HG02981 (cell line): ENCODE measurements around the gene NOS1AP.
"Not testable (repeated sequence)": the region's sequence is repeated elsewhere in the genome, so short reads cannot be mapped to it uniquely, and the experiment has no call there.

Experiments used
- ATAC-seq: cut with Tn5 transposase; IDR thresholded peaks from one replicate; pipeline ENCODE4 v1.9.1; 2021; ENCODE audit warnings: mild to moderate bottlenecking, moderate library complexity; ENCODE audit not compliant: unreplicated experiment

Gene NOS1AP

DNA sequence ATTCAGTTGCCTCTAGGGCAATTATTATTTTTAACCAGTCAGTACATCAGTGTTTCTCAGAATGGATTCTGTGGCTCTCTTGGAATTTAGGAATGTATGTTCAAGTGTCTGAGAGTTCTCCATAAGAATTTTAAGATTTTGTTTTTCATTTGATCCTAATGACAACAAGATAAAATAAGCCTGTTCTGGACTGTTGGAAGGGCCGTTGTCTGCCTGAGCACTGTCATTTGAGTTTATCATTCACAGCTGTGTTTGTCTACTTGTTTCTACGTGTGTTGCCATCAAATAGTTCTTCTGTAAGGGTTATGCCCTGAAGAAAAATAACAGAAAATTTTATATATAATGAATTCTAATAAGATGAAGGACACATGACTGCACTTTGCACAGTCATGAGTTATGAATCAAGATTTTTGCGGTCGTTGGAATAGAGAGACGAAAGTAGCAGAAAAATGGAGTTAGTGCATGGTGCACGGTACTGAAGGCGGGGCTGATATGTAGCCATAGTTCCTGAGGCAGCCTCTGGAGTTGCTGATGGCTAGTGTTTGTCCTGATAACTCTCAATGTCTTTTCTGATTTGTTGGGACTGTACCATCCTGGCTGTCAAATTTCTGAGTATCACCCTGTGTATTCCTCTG, 92.5 kb downstream of the NOS1AP start:
- ATAC-seq: no peak

DNA sequence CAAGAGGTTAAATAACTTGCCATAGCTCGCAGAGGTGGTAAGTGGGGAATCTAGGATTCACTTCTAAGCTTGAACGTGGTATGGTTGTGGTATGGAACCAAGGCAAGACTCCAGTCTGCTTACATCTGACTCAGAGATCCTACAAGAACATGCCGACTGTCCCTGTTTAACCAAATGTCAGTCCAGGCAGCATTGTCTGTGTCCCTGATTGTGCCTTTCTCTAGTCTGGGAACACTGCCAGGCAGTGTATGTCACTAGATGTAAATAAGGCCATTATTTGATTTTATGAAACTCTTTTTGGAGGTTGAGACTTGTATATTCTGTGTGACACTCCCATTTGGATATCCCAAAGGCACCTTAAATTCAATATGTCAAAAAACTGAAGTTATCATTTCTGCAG, 96.0 kb downstream of the NOS1AP start:
- no peak for ATAC-seq

DNA sequence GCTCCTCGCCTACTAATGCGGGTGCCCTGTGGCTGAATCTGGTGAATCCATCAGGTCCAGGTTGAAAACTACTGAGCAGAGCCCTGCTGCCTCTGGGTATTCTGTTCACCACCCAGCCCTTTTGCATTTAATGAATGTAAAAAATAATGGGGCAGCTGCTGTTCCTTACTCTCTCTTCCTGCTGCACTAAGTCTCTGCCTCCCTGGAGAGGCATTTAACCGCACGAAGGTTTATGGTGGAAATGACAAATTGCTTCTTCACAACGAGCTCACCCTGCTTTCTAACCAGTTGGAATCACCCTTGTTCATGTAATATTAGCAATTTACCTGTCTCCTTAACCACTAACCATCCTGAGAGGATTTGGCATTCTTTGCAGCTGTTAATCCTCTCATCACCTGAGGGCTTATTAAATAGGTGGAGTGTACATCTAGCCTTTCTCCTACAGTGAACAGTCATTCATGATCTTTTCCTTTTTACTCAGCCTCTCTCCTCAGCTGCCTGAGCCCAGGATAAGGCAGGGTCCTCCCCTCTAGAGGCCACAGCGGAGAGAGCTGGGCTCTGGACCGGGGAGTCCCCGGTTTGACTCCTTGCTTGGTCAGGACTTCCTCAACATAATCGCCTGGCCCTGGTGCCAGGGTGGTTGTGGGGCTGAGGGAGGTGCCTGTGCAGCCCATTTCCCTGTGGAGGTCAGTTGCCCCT, 97.6 kb downstream of the NOS1AP start:
- no peak for ATAC-seq

GRCh38 chr1:162168261-162168660, 98.8 kb downstream of the NOS1AP start:
- ATAC-seq: no peak

DNA sequence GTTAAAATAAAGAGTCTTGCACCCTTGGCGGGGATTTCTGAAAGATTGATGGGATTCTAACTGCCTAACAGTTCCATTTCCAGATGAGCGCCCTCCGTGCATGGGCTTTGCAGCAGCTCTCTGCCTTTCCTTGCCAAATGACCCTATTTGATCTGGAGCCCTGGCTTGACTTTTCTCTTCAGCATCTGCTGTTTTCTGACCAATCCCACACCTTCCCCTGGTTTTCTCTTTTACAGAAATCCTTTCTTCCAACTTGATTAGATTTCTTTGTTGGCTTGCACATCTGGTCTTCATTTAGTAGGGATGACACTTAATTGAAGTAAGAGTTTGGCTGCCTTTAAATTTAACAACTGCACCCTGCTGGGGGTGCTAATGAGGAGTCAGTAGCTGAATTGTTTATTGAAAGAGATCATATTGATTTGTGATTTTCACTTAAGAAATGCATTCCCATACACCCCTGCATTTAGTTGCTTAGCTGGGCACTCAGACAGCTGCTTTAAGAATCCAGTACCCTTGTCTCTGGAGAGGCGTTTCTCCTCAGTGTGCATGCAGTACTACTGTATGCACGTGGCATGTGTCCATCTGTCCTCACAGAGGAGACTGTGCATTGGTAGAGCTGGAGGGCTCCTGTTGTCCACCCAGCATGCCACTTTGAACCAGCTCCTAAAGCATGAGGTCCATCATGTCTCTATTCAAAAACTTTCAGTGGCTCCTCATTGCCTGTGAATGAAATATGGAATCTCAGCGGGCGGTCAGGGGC, 99.7 kb downstream of the NOS1AP start:
- ATAC-seq: no peak

GRCh38 chr1:162171111-162171510, 101.6 kb downstream of the NOS1AP start:
- ATAC-seq: no peak

DNA sequence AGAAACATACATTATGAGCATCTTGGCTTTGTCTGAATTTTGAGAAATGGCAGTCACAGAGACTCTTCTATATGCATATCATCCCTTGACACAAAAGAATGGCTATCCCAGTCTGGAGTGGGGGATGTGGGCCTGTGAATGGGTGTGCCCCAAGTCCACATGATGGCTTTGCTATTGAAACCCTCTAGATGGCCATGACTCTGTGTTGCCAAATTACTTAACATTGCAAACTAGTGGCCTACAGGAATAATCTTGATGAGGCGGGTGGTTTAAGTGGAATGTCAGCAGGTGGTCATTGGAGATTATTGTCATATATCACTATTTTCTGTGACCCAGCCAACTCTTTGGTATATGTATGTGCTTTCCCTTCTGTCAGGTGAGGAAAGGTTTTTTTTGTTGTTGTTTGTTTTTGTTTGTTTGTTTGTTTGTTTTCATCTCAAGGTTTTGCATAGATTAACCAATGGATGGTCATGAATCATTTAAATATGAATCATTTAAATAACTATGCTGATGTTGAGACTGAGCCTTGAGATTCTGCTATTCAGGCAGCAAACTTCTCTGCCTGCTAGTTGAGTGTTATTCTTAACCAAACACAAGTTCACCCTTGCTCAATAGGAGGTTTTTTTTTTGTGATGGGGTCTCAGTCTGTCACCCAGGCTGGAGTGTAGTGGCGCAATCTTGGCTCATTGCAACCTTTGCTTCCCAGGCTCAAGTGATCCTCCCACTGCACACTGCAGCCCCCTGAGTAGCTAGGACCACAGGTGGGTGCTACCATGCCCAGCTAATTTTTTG, 103.0 kb downstream of the NOS1AP start:
- ATAC-seq: no peak

DNA sequence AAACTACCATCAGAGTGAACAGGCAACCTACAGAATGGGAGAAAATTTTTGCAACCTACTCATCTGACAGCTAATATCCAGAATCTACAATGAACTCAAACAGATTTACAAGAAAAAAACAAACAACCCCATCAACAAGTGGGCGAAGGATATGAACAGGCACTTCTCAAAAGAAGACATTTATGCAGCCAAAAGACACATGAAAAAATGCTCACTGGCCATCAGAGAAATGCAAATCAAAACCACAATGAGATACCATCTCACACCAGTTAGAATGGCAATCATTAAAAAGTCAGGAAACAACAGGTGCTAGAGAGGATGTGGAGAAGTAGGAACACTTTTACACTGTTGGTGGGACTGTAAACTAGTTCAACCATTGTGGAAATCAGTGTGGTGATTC, 104.1 kb downstream of the NOS1AP start:
- ATAC-seq: not testable (repeated sequence)

- ATAC-seq: not testable (repeated sequence)
Observed at GRCh38 chr1:162174027-162174426, 104.5 kb downstream of the NOS1AP start.

DNA sequence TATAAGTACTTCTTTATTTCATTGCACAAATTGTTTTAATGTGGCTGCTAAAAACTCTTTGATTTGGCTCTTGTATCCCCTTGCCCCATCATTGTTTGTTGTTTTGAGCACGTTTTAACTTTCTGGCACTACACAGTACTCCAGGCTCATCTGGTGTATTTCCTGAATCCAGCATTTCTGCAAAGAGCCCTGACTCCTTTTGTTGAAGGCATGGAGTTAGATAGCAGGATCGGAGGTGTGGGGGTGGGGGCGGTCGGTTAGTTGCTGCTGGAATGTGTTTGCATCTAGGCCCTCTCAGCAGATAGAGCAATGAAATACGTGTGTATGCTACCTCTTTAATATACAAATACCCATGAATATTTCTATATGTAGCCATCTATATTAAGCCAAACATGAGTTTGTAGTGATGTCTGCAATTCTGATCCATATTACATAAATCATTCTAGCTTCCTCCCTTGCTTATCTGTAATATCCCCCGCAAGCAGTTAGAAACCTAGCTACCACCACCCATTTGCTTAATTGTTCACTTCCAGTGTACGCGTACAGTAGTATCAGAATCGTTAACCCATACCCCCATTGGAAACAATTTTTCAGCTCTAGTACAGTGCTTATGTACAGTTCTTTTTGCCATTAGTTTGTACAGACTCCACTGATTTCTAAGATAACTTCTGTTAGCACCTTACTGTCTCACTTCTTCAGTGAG, 106.0 kb downstream of the NOS1AP start:
- no peak for ATAC-seq

DNA sequence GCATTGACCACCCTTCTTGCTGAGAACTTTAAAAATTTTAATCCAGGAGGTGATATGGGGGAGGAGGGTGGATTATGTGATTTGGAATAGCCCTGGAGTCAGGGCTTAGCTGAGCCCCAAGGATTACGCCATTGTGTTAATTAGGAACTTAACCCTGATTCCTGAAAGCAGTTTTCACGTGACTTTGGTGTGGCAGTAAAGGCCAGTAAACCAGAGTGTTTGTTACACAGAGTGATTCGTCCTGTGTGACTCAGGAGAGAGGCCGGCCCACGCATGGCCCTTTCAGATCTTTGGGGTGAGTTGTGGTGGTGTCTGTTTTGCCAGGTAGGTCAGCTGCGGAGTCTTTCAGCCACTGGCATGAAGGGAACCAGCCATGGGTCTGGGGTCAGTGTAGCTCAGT, 107.6 kb downstream of the NOS1AP start:
- ATAC-seq: no peak

DNA sequence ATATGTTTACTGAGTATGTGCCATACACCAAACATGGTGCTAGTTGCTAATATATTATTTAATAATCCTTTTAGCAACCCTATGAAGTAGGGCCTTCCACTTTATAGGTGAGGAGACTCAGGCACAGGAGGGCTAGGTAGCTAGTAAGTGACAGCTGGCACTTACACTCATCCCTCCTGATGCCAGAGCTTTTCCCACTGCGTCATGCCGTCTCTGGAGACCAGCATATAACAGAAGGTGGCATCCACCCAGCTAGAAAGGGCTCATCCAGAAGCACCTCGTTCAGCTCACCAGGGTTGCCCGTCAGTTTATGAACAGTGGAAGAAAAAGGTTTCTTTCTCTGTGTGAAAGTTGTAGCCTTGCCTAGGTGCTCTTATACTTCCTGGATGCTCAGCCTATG, 108.9 kb downstream of the NOS1AP start:
- no peak for ATAC-seq

- ATAC-seq: no peak
Observed at GRCh38 chr1:162179121-162179520, 109.6 kb downstream of the NOS1AP start.

DNA sequence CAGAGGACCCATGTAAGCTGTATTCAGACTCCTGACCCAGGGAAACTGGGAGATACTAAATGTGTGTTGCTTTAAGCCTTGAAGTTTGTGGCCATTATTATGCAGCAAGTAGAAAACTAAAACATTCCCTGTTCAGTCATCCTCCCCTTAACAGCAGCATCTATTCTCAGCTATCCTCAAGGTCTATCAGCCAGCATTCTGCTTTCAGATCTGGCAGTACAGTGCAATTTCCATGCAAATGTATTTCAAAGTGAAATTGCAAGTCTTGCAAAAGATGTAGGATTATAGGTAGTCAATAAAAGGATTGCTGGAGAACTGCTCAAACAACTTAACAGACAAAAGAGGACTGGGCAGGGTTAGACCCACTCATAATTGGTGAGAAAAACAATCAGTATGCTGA, 111.3 kb downstream of the NOS1AP start:
- ATAC-seq: no peak

DNA sequence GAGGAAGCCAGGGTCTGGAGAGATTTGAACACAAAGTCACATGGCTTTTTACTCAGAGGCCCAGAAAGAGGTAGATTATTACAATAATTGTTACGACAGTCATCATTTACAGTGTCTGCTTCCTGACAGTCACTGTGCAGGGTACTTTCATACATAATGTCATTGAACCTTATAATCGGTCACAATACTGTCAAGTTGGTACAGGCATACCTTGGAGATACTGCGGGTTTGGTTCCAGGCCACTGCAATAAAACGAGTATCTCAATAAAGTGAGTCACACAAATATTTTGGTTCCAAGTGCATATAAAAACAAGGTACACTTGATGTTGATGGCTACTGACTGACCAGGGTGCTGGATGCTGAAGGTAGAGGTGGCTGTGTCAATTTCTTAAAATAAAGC, 112.6 kb downstream of the NOS1AP start:
- no peak for ATAC-seq

DNA sequence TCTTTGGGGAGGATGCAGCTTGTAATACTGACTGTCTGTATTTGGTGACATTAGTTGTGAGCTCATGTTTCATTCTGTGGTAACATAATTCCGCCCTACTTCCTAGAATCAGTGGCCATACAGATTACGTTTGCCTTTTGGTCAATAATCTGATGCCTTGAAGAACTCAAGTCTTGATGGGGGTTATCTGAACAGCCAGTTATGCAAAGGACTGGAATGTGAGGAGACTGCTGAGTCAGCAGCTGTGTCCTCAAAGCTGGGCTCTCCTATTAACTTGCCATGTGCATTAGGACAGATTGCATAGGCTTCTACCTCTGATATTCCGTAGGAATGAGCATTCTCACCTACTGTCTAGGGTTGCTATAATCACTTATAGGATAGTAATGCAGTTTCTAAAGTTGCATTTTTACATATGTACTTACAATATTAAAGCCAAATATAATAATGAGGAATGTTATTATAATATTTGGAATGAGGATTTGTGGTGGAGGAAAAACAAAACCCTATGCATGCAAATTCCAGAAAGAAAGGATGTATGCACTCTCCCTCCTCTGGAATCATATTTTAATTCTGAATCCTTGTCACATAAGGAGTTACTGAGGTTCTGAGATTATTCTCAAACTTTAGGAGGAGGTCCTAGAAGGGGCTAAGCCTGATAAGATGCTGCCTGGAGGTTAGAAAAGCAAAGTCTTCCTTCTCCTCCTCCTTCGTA, 116.0 kb downstream of the NOS1AP start:
- ATAC-seq: no peak

DNA sequence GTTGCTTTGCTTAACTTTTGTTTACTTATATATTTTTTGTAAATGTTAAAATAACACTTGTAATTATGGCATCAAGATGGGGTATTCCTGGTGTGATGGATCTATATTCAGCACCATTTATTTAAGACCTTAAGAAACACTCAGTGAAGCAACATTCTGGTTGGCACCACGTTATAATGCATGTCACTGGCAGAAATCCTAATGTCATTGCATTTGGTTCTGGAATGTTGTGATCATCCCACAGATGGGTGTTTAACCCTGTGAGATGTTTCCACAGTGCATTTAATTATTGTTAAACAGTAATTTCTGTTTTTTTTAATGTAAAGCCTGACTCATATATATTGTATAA, 116.5 kb downstream of the NOS1AP start:
- ATAC-seq: no peak

DNA sequence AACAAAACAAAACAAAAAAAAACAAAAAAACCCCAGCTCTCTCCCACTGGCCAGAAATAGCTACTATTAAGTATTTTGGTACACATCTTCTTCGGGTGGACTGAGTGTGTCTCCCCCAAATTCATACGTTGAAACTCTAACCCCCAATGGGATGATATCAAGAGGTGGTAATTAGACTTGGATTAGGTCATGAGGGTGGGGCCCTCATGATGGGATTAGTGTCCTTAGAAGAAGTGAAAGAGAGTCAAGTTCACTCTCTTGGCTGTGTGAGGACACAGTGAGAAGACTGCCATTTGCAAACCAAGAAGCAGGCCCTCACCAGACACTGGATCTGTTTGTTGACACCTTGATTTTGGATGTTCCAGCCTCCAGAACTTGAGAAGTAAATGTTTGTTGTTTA, 116.9 kb downstream of the NOS1AP start:
- ATAC-seq: no peak

DNA sequence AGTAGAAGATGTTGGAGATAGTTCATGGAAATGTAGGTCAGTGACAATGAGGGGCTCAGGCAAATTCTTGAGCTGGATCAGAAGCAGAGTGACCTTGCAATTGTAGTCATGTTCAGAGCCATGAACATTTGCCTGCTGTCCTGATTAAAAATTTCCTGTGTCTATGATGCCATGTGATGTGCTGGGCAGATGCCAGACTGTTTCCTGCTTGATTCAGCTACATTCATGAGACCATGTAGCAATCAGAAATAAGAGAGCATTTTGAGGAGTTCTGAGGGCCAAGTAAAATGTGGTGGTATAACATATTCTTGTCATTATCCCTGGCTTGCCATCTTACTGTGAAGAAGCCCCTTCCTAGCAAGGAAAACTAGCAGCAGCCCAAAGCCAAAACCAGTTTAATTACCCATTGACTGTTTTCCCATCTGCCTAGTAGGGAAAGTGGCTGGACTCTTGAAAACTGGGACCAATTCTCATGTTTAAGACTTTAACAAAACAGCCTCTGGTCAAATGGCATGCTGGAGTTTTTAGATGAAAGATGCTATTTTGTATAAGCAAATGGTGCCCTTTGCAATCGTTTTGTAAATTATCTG, 118.3 kb downstream of the NOS1AP start:
- no peak for ATAC-seq

- ATAC-seq: no peak
Observed at GRCh38 chr1:162189345-162189744, 119.9 kb downstream of the NOS1AP start.
